HG03521 (cell line): Measurements from ENCODE around the gene LIPN.

Experiments used
- ATAC-seq: cut with Tn5 transposase; IDR thresholded peaks from one replicate; pipeline ENCODE4 v1.9.1; 2021; ENCODE audit warnings: mild to moderate bottlenecking, moderate library complexity; ENCODE audit not compliant: unreplicated experiment

The LIPN gene

GRCh38 chr10:88826388-88826787 is 66.6 kb downstream of the LIPN start:
- ATAC-seq = no peak

- ATAC-seq = no peak
These were observed 67.9 kb downstream of the LIPN start for GRCh38 chr10:88827671-88828070.

GRCh38 chr10:88828310-88828709 is 68.5 kb downstream of the LIPN start:
- no peak for ATAC-seq
